ENCODE data around the gene GSX2.

The GSX2 gene

GRCh38 chr4:54074381-54074780, 25.6 kb upstream of the GSX2 start:
- ATAC-seq = no peak
- TF ChIP-seq GLIS3 (CRISPR knock-in tag; IDR thresholded peaks at IDR 0.05) (no peak), SNAI2 (CRISPR knock-in tag; IDR thresholded peaks at IDR 0.05) (no peak), TCF4 (CRISPR knock-in tag; IDR thresholded peaks at IDR 0.05; ENCODE audit: borderline replicate concordance) (no peak), PATZ1 (CRISPR knock-in tag; IDR thresholded peaks at IDR 0.05; ENCODE audit: borderline replicate concordance) (no peak), BACH2 (CRISPR knock-in tag; IDR thresholded peaks at IDR 0.05; ENCODE audit: borderline replicate concordance) (no peak), ZNF8 (CRISPR knock-in tag; IDR thresholded peaks at IDR 0.05) (no peak), ESRRG (CRISPR knock-in tag; IDR thresholded peaks at IDR 0.05) (no peak), ZNF565 (CRISPR knock-in tag; conservative IDR thresholded peaks at IDR 0.05; ENCODE audit: low read depth) (no peak)

GRCh38 chr4:54076673-54077072, 23.3 kb upstream of the GSX2 start:
- ATAC-seq = peak; percentile 57; the same call in 2 of the 3 replicates
- TF ChIP-seq CREB5 (CRISPR knock-in tag; IDR thresholded peaks at IDR 0.05; ENCODE audit: low read depth) (no peak), ZFP3 (CRISPR knock-in tag; IDR thresholded peaks at IDR 0.05) (no peak), ZNF565 (CRISPR knock-in tag; conservative IDR thresholded peaks at IDR 0.05; ENCODE audit: low read depth) (no peak), PPARA (CRISPR knock-in tag; IDR thresholded peaks at IDR 0.05; ENCODE audit: borderline replicate concordance) (no peak), RARB (CRISPR knock-in tag; IDR thresholded peaks at IDR 0.05) (no peak), GLIS3 (CRISPR knock-in tag; IDR thresholded peaks at IDR 0.05) (no peak), ZFP30 (CRISPR knock-in tag; IDR thresholded peaks at IDR 0.05) (no peak), ZNF70 (CRISPR knock-in tag; IDR thresholded peaks at IDR 0.05) (no peak), PATZ1 (CRISPR knock-in tag; IDR thresholded peaks at IDR 0.05; ENCODE audit: borderline replicate concordance) (no peak), ZNF8 (CRISPR knock-in tag; IDR thresholded peaks at IDR 0.05) (no peak), CSDC2 (CRISPR knock-in tag; IDR thresholded peaks at IDR 0.05) (no peak), ZC3H10 (CRISPR knock-in tag; IDR thresholded peaks at IDR 0.05) (no peak), ISL1 (CRISPR knock-in tag; IDR thresholded peaks at IDR 0.05) (no peak)

- ATAC-seq = peak; percentile 34
- TF ChIP-seq ZNF70 (CRISPR knock-in tag; IDR thresholded peaks at IDR 0.05) (no peak), ZNF8 (CRISPR knock-in tag; IDR thresholded peaks at IDR 0.05) (no peak), CSRNP3 (CRISPR knock-in tag; IDR thresholded peaks at IDR 0.05) (no peak), ZFP3 (CRISPR knock-in tag; IDR thresholded peaks at IDR 0.05) (no peak), CREB5 (CRISPR knock-in tag; IDR thresholded peaks at IDR 0.05; ENCODE audit: low read depth) (0 out of 2 replicates have a peak, but pooled peaks have one; percentile 13), ZC3H10 (CRISPR knock-in tag; IDR thresholded peaks at IDR 0.05) (no peak), SNAI2 (CRISPR knock-in tag; IDR thresholded peaks at IDR 0.05) (no peak), ESRRG (CRISPR knock-in tag; IDR thresholded peaks at IDR 0.05) (no peak), PATZ1 (CRISPR knock-in tag; IDR thresholded peaks at IDR 0.05; ENCODE audit: borderline replicate concordance) (no peak), ISL1 (CRISPR knock-in tag; IDR thresholded peaks at IDR 0.05) (peak; percentile 35)
These were observed 22.2 kb upstream of the GSX2 start for GRCh38 chr4:54077812-54078211.

All from SK-N-SH treated with all-trans-retinoic acid at 6 μM for 48 hours (cell line).